HG03378 (cell line): Measurements from ENCODE around the gene IL31RA.
"Not testable (repeated sequence)": the region's sequence is repeated elsewhere in the genome, so short reads cannot be mapped to it uniquely, and the experiment has no call there.

Experiments
- ATAC-seq: cut with Tn5 transposase; IDR thresholded peaks from one replicate; pipeline ENCODE4 v1.9.1; 2021; ENCODE audit warnings: mild to moderate bottlenecking, moderate library complexity; ENCODE audit not compliant: unreplicated experiment

Gene IL31RA

GRCh38 chr5:55923865-55924500, 72.8 kb downstream of the IL31RA start:
- ATAC-seq = no peak

DNA sequence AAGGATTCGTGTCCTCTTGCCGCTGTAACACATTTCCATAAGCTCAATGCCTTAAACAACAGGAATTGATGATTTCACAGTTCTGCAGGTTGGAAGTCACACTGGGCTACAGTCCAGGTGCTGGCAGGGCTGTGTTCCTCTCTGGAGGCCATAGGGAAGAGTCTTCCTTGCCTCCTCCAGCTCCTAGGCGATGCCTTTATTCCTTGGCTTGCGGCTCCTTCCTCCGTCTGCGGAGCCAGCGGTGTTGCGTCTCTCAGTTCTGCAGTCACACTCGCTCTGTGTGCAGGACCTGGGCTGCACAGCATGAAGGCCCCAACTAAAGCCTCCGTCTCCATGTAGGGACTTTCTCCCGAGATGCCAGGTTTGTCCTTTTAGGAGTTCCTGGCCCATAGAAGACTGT, 73.6 kb downstream of the IL31RA start:
- no peak for ATAC-seq

- no peak for ATAC-seq
These were observed 74.0 kb downstream of the IL31RA start for GRCh38 chr5:55925181-55925580.

GRCh38 chr5:55925712-55926111, 74.6 kb downstream of the IL31RA start:
- ATAC-seq = no peak

DNA sequence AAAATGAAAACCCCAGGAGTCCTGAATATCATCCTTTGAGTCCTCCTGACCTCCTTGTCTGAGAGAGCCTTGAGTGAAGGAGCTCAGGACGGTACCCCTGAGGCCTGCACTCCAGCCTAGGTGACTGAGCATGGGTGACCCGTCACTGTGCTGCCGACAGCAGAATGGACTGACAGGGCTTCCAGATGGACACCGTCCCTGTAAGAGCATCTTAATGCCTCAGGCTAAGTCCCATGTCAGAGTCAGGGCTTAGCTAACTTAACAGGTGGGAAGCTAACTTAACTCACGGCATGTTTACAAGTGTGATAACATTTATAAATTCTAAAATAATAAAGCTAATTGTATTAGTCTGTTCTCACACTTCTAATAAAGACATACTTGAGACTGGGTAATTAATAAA, 75.3 kb downstream of the IL31RA start:
- no peak for ATAC-seq

GRCh38 chr5:55927861-55928655, 76.9 kb downstream of the IL31RA start:
- ATAC-seq = no peak

DNA sequence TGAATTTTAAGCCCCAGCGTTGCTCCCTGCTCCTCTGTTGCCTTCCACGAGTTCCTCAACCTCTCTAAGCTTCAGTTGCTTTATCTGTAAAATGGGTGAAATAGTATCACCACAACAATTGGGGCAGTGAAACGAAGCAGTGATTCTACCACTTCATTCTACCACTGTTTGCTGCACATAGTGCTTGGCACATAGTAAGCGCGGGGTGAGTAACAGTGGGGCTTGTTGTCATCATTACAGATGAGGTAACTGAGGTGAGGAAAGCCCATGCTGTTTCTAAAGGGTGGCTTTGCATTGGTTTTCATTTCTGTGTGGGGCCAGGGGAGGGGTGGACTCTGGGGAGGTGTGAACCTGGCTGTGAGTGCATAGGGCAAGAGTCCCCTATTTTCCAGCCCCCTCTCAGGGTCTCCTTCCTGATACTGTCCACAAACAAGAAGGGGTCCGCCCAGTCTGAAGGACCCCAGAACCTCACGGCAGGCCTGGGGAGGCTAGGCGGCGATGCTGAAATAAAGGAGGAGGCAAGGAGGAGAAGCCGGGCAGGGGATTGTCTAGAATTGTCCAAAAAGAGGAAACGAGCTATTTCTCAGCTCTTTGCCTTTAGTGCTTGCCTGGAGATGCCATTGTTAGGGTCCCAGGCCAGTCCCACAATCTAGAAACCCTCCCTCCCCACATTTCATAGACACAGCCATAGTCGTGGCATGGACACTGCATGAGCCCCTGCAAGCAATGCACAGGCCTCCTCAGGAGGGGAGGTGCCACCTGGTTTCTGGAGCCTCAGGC, 78.1 kb downstream of the IL31RA start:
- no peak for ATAC-seq

DNA sequence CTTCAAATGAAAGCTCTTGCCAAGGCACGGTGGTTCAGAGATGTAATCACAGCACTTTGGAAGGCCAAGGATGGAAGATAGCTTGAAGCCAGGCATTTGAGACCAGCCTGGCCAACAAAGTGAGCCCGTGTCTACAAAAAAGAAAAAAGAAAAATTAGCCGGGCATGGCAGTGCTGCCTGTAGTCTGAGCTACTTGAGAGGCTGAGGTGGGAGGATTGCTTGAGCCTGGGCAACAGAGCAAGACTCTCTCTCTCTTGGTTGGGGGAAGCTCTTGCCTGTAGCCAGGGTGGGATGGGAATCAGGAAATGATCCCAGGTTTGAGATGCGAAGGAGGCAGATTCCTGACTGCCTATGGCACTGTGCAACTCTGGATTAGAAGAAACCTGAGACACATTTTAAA, 81.5 kb downstream of the IL31RA start:
- no peak for ATAC-seq

- no peak for ATAC-seq
These were observed 82.4 kb downstream of the IL31RA start for GRCh38 chr5:55933377-55934114.

DNA sequence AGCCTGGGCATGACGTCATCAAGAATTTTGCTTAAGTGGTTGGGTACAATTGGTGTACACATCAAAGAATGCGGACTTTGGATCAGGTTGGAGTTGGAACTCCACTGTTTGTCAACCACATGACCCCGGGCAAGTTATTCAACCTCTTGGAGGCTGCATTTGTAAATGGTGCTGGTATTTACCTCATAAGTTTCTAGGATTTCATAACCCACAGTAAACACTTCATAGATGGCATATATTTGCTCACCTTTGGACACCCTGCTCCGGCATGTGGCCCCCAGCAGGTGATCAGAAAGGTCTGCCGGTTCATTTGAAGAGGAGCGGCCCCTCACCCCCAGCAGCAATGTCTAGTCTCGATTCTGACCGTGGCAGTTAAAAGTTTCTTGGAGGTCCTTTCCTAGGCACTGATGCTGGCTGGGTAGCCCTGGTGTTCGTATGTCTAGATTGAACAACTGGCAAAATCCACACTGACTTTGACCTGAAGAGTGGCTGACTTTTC, 83.0 kb downstream of the IL31RA start:
- ATAC-seq = no peak

DNA sequence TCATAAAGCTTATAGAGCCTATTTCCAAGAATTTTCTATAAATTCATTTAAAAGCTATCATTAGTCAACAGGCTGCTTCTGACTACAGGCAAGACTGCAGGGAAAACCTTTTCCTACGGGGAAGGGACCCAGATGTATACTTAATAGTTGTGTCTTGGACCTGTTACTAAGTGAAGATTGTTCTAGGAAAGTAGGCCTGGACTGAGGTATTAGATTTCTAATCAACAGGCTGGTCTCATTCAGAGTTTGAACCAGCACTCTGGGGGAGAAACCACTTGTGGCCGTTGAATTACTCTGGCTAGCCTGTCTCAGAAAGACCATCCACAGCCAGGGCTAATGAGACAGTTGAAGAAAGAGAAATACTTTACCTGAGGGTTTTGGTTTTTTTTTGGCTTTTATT, 83.6 kb downstream of the IL31RA start:
- ATAC-seq = no peak

DNA sequence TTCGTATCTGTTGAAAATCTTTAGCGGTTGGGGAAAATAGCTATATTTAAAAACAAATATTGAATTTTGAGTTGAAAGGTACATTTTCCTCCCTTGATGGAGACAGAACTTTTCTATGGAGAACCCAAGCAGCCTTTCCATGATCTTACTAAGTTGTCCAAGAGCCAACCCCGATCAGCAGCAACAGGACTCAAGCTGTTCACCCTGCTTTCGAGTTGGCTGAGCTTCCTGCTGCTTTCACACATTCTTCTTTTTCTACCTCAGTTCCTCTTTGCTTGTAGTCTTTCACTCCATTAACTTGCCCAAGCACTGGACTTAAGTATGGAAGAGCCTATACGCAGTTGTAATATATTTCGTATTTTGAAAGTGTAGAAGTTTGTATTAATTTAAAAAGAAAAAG, 84.2 kb downstream of the IL31RA start:
- ATAC-seq = no peak

DNA sequence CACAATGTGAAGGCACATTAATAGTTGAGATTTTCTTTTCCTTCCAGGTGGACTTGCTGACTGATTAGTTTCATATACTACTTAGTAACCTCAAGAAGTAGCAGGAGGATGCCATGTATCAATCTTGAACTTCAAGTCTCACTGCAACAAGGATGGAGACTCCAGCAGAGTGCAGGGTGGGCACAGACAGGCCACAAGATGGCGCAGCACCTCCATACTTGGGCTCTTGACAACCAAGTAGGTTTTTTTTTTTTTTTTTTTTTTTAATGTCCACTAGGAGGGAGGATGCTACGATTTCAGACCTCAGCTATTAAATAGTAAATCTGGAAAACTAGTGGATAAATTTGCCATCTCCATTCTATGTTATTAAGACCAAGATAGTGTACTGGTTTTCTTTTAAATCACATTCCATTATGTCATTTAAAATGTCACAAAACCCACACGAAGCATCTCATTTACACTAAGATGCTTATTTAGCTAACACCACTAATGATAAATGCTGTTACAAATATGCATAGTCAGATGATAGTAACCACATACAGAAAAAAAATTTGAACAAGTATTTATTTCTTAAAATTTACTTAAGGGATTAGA, 85.0 kb downstream of the IL31RA start:
- no peak for ATAC-seq

DNA sequence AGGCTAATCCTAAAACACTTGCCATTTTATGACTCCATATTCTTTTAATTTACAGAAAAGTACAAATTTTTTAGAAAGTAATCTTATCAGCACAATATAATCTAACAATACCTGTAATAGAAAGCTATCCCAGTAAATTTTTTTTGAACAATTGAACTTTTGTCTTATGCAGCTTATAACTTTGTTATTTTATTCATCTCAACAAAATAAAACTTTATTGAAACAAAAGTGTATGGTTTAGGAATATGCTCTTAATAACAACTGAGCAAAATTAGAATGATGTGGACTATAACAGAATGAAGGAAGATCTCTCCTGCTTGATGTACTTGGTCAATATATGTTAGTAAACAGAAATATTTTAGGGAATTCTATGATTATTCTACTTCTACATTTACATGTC, 86.4 kb downstream of the IL31RA start:
- not testable (repeated sequence) for ATAC-seq

GRCh38 chr5:55941154-55941553, 90.0 kb downstream of the IL31RA start:
- not testable (repeated sequence) for ATAC-seq

DNA sequence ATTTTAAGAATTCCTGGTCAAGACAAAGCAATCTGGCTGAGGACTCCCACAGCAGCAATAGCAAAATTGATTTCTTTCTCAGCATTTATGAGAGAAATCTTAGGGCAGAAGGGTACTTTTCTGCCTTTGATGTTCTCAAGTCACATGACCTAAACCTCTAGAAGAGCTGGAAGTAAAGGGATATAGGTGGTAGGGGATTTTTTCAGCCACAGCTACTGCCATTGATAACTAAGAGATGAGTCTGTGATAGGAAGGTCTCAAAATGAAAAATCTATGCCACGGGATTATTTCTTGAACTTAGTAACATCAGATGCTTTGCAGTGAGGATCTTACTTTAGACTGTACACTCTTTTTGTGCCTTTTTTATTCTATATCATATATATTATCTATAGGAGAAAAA, 108.1 kb downstream of the IL31RA start:
- no peak for ATAC-seq

DNA sequence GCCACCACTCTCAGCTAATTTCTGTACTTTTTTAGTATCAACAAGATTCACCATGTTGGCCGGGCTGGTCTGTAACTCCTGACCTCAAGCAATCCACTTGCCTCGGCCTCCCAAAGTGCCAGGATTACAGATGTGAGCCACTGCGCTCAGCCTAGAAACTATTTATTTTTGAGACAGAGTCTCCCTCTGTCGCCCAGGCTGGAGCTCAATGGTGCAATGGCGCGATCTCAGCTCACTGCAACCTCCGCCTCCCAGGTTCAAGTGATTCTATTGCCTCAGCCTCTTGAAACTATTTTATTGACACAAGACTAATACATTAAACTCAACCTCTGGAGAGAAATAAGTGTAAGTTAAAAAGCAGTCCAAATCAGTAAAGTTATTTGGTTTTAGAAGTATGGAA, 109.6 kb downstream of the IL31RA start:
- no peak for ATAC-seq

DNA sequence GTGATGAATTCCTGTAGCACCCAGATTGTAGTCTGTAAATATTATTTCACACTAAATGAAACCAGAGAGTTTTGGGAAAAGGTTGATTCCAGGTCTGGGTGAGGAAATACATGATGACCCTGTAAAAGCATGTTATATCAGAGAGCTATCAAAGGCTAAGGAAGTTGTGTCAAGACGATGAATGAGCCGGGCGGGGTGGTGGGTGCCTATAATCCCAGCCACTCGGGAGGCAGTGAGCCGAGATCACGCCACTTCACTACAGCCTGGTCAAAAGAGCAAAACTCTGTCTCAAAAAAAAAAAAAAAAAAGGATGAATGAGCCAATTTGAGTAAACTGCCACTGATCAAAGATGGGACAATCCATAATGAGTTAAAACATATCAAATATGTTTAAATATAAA, 114.4 kb downstream of the IL31RA start:
- no peak for ATAC-seq

GRCh38 chr5:55966284-55966683, 115.1 kb downstream of the IL31RA start:
- ATAC-seq = no peak

DNA sequence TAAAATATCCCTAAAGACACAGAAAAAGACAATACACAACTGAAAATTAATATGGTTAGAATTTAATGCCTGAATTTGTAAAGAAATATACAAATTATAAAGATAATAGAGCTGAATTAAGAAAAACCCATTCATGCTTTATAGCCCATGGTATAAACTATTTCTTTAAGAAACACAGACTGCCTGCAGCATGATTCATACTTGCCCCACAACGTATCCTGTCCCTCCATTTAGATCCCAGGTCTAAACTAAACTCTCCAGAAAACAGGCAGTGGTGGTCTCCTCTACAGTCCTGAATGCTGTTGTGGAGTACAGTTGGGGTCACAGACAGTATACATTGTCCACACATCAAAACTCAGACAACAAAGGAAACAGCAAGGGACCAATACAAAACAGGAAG, 118.8 kb downstream of the IL31RA start:
- no peak for ATAC-seq
